Astrocyte of the spinal cord (primary cell): Measurements from ENCODE around the gene SH3RF2.

Experiments used
- DNase-seq: peaks from one replicate; pipeline ENCODE4 v3.0.0; 2011; ENCODE audit warnings: low read depth, low spot score
- H3K4me3 ChIP-seq: 2 replicates; pipeline ENCODE4 v1.5.1; 2011; ENCODE audit warnings: low read depth, mild to moderate bottlenecking, low read length, moderate library complexity
- CTCF ChIP-seq: IDR thresholded peaks from 2 replicates; pipeline ENCODE4 v1.5.1; 2012; ENCODE audit warnings: low read depth, mild to moderate bottlenecking, low read length, inconsistent platforms
- in situ Hi-C: cut with HindIII; loops from 2 replicates; pipeline ENCODE4 v1.10.0; 2017; ENCODE audit warnings: low sequenced_read_pairs

The SH3RF2 gene

GRCh38 chr5:145919413-145919812 lies 17.0 kb upstream of the SH3RF2 start:
- no peak overlapping the region for H3K4me3 ChIP-seq
- no peak for TF ChIP-seq CTCF
- no peak for DNase-seq
- in situ Hi-C loops: no loop called here

GRCh38 chr5:145920542-145921210 lies 15.7 kb upstream of the SH3RF2 start:
- in situ Hi-C loops: no loop called here
- TF ChIP-seq CTCF: no peak
- DNase-seq: no peak
- no peak overlapping the region for H3K4me3 ChIP-seq

DNA sequence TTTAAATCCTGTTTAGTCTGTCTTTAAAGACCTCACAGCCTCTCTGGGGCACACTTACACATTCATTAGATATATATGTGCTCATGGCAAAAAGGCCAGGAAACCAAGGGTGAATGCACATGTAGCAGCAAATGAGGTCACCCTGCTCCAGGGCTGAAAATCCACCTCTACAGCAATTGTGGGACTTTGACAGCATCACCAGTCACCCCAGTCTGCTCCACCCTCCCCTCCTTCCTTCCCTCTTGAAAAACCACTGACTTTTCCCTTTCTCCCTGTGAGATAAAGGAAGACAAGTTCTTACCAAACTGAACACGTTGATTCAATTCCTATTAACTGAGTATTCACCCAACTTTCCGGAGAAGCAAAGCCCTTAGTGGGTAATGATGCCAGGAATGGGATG lies 15.2 kb upstream of the SH3RF2 start:
- no peak for DNase-seq
- in situ Hi-C loops: no loop called here
- TF ChIP-seq CTCF: no peak
- H3K4me3 ChIP-seq: no peak overlapping the region

DNA sequence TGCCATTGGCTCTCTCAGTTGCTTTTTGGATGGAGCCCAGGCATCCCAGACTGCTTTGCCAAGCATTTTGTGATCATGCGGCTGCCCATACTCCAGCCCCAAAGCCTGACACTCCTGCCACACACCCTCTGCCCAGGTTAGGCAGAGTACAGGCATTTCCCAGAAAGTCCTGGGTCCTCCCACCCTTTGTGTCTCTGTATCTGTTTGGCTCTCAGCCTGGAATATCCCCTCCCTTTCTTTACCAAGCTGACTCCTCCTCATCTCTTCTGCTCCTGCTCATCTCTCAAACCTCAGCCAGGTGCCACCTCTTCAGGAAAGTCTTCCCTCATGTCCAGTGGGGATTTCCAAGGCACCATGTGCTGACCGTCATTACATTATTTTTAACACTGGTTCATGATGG lies 14.3 kb upstream of the SH3RF2 start:
- no peak for DNase-seq
- no peak overlapping the region for H3K4me3 ChIP-seq
- in situ Hi-C loops: no loop called here
- TF ChIP-seq CTCF: no peak

- no peak for DNase-seq
- in situ Hi-C loops: no loop called here
- TF ChIP-seq CTCF: no peak
- no peak overlapping the region for H3K4me3 ChIP-seq
Measured at GRCh38 chr5:145923405-145923804, 13.0 kb upstream of the SH3RF2 start.

- no peak for TF ChIP-seq CTCF
- no peak overlapping the region for H3K4me3 ChIP-seq
- no peak for DNase-seq
- in situ Hi-C loops: no loop called here
Measured at GRCh38 chr5:145924849-145925248, 11.5 kb upstream of the SH3RF2 start.
